GM19467 (cell line): ENCODE results near the gene PADI2.

ENCODE experiments used
- ATAC-seq: cut with Tn5 transposase; IDR thresholded peaks from one replicate; pipeline ENCODE4 v1.9.1; 2021; ENCODE audit warnings: mild to moderate bottlenecking, moderate library complexity; ENCODE audit not compliant: unreplicated experiment

PADI2 gene

DNA sequence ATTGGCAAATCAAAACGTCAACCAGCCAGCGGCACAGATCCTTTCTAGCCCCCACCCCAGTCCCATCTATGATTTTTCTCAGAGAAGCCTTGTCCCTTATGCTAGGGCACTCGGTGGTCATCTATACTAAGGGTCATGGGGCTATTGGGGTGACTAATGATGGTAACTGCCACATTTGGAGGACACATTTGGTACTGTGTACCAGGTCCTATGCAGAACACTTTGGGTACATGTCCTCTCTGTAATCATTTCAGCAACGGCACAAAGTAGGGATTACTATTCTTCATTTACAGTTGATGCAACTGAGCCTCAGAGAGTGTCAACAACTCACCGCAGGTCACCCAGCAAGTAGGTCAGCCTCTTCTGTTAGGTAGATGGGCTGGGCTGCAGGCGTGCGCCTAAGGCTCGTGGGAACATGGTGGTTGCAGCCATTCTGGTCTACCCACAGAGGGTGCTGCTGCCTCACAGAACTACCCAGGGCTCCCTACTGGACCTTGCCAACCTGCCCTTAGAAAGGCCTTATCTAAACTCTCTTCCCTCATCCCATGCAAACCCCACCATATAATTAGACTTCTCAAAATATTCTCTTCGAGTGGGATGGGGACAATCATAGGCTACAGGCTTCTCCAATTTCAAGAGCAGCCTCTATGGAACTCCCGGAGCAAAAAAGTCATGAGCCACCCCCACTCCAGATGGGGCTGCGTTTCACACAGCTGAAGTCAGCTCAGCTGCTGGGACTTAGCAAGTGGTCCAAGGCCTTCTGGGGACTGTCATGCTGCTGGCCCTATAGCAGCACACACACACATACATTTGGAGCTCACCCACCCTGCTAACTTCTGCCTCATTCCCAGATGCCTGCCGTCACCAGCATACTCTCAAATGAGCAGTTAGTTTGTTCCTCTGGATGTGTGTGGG, 59.6 kb downstream of the PADI2 start:
- ATAC-seq, result peak; percentile 59

DNA sequence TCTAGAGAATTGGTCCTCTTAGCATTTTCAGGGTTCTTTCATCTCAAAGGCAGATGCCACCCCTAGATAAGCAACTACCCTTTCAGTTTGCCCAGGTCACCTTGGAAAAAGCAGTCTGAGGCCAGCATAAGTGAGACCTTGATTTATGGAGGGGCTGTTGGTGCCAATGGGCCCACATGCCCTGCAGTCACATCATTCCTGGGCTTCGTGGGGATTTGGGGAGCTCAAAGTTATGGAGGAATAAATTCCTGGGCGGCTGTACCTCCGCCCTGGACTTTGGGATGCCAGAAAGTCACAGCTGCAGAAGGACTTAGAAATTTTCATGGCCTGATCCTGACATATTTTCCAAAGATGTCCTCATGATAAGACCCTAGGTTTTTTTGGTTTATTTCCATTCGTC, 62.7 kb downstream of the PADI2 start:
- ATAC-seq, result no peak

DNA sequence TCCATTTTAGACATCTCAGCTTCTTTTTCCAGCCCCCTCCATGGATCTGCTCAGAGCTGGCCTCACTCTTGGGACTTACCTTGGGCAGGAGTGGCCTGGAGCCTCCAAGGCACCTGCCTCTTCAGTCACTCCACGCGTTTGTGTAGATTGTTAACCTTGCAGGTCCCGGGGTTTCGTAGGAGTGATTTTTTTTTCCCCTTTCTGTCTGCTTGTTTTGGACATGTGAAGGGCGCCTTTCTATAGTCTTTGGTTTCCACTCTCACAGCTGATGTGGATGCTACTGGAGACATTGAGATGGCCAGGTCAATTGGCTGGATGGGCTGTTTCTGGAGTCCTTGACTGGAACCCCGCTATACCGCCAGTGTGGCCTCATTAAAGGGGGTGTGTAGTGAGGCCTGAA, 63.5 kb downstream of the PADI2 start:
- ATAC-seq, result no peak

DNA sequence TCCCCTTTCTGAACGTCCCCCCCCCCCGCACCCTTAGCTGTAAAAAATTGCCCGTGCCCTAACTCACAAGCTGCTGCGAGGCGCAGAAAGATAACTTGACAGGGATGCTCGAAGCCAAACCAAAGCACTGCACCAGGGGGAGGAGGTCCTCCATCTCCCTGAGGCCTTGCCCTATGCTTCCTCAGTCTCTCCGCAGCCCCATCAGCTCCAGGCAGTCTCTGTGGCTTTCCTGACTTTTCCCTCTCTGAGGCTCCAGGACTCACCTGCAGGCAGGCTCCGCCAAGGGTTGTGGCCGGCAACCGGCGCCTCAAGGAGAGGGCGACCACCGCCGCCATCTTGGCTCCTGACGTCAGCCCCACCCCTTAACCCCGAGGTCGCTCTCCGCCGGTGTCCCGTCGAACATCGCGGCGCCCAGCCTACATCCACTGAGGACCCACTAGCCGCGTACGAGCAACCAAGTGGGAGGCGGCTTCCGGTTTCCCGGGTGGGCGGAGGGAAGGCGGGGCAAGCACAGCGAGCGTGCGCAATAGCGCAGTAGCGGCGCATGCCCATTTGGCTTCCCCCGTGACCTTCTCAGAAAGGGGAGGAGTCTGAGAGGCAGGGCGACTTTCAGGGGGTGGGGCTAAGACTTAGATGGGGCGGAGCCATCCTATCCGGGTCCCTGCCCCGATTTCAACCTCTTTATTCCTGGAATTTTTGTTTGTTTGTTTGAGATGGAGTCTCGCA, 65.4 kb downstream of the PADI2 start, which contains the start of gene SDHB:
SDHB (minus strand) TSS at position 348 of the 726 bp plus-strand sequence; CDS start at position 335, 13 bp downstream.
- peak; percentile 97 for ATAC-seq

DNA sequence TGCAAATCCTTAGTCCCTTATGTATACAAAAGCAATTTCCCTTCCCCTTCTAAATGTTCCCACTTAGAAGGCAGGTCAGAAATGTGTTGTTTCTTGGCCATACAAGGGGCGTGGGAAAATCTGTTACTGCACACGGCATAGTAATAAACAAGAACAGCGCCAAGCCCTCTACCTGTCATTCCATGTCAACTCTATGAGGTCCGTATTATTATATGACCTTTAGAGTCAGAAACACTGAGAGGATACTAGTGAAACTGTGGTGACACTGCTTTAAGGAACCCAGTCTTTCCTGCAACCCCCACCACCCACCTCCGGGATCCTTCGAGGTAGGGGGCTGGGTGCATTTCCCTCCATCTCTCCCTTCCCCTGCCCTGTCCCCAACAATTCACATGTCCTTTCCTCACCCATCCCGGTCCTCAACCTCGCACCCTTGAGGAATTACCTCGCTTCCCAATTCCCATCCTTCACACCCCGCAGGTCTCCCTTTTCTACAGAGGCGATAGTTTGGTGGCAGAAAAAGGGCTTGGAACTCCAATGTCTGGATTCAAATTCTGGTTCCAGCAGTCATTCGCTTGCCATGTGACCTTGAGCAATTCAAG, 66.1 kb downstream of the PADI2 start:
- no peak for ATAC-seq

DNA sequence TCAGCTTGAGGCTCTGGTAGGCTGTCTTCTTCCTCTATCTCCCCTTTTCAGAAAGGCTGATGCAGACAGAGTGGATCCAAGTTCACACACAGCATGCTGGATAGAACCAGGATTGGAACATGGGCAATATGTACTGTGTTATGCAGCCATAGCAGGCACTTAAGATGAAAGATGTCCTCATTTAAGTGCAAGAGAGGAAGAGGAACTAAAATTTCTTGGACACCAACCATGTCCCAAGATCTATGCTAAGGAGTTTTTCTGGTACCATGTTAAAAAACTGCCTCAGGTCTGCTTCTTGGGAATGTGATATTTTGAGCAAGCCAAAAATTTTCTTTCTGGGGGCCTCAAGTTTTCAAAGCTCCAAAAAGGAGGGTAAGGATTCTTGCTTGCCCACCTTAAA, 66.6 kb downstream of the PADI2 start:
- ATAC-seq, result no peak

DNA sequence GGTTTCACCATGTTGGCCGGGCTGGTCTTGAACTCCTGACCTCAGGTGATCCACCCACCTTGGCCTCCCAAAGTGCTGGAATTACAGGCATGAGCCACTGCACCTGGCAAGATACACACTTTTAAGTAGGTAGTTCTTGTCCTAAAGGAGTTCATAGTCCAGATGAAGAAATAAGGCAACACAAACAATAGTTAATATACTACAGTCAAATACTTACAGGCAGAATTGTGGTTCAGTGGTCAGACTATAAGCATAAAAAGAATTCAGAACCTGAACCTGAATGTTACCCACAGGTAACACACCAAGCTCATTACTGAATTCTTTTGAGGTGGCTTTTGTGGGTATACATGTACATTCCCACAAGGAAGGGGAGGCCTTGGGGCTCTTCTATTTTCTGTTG, 67.2 kb downstream of the PADI2 start:
- no peak for ATAC-seq

DNA sequence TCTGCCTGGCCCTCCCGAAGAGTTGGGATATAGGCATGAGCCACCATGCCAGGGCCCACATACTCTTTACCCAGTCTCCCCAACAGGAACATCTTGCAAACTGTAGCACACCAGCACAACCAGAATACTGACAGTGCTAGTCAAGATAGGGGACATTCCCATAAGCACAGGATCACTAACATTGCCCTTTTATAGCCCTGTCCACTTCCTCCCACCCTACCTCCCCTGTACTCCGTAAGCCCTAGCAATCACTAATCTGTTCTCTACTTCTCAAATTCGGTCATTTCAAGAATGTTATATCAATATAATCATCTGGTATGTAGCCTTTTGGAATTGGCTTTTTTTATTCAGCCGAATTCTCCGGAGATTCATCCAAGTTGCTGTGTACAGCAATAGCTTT, 71.3 kb downstream of the PADI2 start:
- ATAC-seq, result no peak

DNA sequence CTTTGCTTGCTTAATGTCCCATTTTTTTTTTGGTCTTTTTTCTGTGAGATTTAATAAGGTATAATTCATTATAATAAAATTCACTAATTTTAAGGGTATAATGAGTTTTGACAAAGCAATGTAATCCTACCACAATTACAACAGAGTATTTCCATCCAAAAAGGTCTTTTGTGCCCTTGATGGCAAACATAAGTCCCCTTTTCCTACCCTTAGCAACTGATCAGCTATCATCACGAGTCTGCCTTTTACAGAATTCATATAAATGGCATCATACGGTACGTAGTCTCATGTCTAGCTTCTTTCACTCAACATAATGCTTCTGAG, 73.0 kb downstream of the PADI2 start:
- ATAC-seq, result no peak

DNA sequence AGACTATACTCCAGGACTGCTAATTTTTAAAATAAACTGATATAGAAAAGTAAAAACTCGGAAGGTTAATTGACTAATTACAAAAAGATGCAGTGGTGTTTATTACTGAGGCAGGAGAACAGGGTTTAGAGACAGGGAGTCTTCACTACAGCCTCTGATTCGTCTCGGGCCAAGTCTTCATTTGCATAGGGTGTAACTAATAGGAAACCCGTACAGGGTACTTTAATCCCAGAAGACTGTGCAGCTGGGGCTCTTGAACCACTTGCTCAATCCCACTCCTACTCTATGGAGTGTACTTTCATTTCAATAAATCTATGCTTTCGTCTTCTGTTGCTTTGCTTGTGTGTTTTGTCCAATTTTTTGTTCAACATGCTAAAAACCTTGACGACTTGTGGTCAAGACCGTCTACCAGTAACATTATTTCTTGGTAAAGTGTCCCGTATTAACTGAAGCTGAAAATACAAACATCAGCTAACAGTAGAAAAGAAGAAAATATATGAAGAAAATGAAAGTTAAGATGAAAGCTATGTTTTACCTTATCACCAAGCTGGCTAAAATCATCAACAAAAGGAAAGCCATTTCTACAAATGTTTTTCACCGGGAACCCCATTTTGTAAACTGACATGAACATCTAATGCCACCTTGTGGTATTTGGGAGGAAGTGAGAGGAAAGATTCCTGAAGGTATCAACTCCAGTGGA, 73.5 kb downstream of the PADI2 start:
- ATAC-seq, result no peak

DNA sequence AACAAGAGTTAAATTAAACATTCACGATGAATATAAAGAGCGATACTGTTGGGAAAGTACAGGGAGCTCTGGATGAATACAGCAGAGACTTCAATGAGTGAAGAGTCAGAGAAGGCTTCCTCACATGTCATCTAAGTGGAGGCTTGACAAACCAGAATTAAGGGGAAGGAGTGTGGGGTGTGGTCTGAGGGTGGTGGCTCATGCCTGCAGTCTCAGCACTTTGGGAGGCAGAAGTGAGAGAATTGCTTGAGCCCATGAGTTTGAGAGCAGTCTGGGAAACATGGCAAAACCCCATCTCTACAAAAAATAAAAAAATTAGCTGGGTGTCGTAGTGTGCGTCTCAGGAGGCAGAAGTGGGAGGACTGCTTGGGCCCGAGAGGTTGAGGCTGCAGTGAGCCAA, 74.1 kb downstream of the PADI2 start:
- no peak for ATAC-seq

DNA sequence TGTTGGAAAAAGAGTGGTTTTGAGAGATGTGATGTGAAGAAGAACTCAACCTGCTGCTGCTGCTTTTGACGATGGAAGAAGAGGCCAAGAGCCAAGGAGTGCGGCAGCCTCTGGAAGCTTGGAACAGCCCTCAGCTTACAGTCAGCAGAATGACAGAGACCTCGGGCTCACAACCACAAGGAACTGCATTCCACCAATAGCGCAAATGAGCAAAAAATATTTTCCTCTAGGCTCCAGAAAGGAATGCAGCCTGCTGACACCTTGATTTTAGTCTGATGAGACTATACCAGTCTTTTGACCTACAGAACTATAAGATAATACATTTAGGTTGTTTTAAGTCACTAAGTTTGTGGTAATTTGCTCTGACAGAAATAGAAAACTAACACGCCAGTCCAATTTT, 75.6 kb downstream of the PADI2 start:
- no peak for ATAC-seq

DNA sequence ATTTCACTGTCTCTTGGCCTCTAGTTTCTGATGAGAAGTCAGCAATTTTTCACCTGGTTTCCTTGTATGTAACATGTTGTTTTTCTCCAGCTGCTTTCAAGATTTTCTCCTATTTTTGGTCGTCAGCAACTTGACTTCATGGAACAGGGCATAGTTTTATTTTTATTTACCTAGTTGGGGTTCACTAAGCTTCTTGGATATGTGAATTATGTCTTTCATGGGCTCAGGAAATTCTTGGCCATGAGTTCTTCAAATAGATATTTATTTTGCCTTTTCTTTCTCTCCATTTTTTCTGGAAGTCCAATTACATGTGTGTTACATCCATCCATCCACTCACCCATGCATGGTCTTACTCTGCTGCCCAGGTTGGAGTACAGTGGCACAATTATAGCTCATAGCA, 79.1 kb downstream of the PADI2 start:
- ATAC-seq, result no peak

DNA sequence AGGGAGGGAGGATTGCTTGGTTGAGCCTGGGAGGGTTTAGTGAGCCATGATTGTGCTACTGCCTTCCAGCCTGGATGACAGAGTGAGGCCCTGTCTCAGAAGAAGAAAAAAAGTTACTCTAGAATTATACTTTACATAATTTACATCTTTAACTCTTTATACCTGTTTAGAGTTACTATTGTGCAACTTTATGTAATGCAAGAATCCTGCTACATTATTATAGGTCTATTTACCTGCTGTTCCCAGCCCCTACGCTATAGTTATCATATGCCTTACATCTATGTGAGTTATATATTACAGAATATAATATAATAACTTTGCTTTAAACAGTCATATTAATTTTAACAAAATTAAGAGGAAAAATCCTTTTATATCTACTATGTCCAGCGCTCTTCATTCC, 79.7 kb downstream of the PADI2 start:
- no peak for ATAC-seq

DNA sequence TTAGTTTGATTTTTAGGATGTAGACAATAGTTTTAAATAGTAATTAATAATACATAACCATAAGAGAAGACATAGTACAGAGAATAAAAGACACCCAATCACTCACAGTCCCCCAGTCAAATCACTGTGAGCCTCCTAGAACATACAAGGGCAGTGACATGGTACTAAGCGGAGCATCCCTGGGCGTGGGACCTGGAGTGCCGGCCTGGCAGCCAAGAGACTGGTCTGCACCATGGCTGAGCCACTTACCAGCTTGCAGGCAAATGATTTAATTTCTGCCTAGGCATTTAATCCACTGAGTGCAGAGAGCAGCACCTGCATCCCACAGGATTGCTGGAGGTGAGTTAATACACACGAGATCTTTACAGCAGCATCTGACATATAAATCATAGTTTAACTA, 85.8 kb downstream of the PADI2 start:
- ATAC-seq, result no peak

DNA sequence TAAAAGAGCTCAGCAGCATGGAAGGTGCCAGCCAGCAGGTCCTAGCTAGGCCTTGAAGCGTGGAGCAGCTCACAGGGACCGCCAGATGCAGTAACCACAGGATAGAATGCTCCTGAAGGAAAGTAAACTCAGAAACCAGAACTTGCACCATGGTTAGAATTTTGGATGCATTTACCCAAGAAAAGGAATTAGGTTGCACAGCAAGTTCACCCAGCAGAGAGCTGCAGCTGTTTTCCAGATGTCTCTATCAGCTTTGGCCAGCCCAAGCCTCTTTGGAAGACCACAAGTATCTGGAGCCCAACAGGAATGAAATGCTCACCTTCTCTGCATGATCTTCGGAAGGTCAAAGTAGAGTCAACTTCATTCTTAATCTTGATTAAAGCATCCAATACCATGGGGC, 86.5 kb downstream of the PADI2 start:
- ATAC-seq, result no peak

DNA sequence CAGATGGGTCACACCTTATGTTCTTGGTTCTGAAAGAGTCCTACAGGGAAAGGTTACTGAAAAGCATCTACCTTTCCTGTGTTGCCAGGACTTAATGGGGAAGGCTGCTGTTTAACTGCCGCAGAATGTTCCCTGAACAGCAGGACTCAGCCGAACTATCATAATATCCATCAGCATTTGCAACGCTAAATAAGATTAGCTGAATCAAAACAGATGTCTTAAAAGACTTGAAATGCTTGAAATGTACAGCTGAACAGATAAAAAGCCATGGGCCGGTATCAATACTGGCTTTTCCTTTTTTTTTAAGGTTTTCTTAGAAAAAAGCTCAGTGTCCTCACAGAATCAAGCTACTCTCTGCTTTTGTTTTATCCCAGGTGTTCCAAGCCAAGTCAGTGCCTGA, 87.8 kb downstream of the PADI2 start:
- no peak for ATAC-seq

DNA sequence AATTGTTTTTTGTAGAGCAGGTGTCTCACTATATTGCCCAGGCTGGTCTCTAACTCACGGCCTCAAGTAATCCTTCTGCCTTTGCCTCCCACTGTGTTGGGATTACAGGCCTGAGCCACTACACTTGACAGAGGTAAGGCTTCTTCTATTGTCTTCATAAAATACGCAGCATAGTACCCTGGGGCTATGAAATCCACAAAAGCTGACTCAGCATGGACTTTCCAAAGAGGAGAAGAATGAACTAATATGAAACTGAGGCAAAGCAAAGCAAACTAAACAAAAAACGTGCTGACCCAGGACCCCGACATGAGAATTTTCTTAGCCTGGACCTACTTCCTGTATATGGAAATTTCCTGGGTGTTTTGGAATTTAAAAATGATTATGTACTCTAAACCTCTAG, 89.0 kb downstream of the PADI2 start:
- no peak for ATAC-seq

DNA sequence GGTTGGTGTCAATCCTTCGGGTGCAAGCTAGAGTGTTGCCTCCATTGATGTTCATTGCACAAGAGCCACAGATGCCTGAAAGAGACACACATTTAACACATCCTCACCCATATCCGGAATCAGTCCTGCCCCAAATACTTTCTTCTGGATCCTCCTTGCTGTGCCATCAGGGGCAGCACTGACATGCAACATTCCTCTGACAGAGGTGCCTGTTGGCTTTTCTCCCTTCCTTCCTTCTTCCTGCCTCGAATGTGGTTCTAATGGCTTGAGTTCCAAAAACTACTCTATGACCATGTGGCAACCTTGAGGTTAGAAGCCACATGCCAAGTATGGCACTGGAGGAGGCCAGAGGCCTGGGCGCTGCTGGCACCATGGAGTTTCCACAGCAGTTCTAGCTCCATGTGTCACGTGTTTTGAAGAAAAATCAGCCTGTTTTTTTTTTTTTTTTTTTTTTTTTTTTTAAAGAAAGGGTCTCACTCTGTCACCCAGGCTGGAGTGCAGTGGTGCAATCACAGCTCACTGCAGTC, 90.5 kb downstream of the PADI2 start:
- ATAC-seq, result no peak

DNA sequence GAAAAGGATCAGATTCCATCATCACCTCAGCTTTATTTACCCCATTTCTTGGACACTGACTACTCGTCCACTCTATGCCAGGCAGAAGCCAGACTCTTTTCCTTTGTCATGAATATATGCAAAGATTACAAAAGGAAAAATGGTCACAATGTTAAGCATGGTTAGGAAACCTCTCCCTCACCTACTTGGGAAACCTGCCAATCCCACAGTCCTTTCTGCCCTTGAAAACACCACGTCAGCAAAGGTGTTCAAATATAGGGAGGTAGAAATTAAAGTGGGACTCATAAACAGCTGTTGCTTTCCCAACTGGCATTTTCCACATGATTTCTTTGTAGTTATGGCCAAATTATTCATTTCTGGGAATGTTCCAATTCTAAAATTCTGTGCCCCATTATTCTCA, 91.4 kb downstream of the PADI2 start:
- ATAC-seq, result no peak

DNA sequence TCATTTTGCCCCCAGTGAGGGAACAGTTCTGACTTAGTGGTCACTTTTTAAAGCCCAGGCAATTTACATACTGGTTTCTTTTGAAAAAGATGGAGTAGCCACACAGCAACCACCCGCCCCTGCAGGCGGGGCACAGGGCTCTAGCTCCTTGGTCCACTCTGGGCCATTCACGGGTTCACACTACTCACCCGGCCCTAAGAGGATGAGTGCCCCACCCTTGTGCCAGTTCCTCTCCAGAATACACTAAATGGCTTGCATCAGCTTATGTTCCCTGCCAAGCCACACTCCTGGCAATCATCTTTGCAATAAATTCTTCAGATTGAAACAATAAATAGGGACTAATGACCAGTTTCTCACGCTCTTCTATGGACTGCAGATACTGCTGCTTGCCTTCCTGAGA, 91.8 kb downstream of the PADI2 start:
- no peak for ATAC-seq
